GM18868 (cell line): Measurements from ENCODE around the gene EFEMP2.

ENCODE experiments used
- ATAC-seq: cut with Tn5 transposase; IDR thresholded peaks from one replicate; pipeline ENCODE4 v1.9.1; 2021; ENCODE audit warnings: mild to moderate bottlenecking, moderate library complexity; ENCODE audit not compliant: unreplicated experiment

The EFEMP2 gene

GRCh38 chr11:65885808-65886536 is 13.4 kb upstream of the EFEMP2 start:
- ATAC-seq = no peak

- ATAC-seq = no peak
Measured at GRCh38 chr11:65885231-65885630, 12.6 kb upstream of the EFEMP2 start.

- ATAC-seq = no peak
Measured at GRCh38 chr11:65884716-65885092, 12.1 kb upstream of the EFEMP2 start.

GRCh38 chr11:65883786-65884715 is 11.5 kb upstream of the EFEMP2 start:
- ATAC-seq = no peak

GRCh38 chr11:65883058-65883761 is 10.6 kb upstream of the EFEMP2 start:
- no peak for ATAC-seq

- no peak for ATAC-seq
Measured at GRCh38 chr11:65882120-65883057, 9.8 kb upstream of the EFEMP2 start.

- ATAC-seq = no peak
Measured at GRCh38 chr11:65880844-65881421, 8.3 kb upstream of the EFEMP2 start.

GRCh38 chr11:65880027-65880426 is 7.4 kb upstream of the EFEMP2 start:
- no peak for ATAC-seq

- no peak for ATAC-seq
Measured at GRCh38 chr11:65879617-65880016, 7.0 kb upstream of the EFEMP2 start, which contains the start of gene CTSW. TSS of gene CTSW (plus strand) at chr11:65879837. CDS start at chr11:65879855, 18 bp downstream.

GRCh38 chr11:65873318-65874156 is 937 bp upstream of the EFEMP2 start:
- ATAC-seq = peak; percentile 76

- no peak for ATAC-seq
Measured at GRCh38 chr11:65871811-65872548, 620 bp downstream of the EFEMP2 start.

- no peak for ATAC-seq
Measured at GRCh38 chr11:65870706-65871681, 1.6 kb downstream of the EFEMP2 start.

- no peak for ATAC-seq
Measured at GRCh38 chr11:65870307-65870658, 2.3 kb downstream of the EFEMP2 start.

GRCh38 chr11:65869643-65870306 is 2.8 kb downstream of the EFEMP2 start:
- ATAC-seq = no peak

GRCh38 chr11:65868907-65869306 is 3.7 kb downstream of the EFEMP2 start:
- ATAC-seq = no peak

GRCh38 chr11:65868076-65868667 is 4.4 kb downstream of the EFEMP2 start:
- no peak for ATAC-seq
